Kidney (tissue), 14 donors: ENCODE measurements around the gene DLEU7. TPM values are rescaled to one million over a fixed set of nuclear protein-coding genes. Genes with fewer than 3 reads are reported as not detected.

ENCODE experiments used
- DNase-seq, 5 donors: peaks; one replicate each; pipeline ENCODE4 v3.0.0-alpha.2; 2013 to 2020
- FAIRE-seq: peaks from 2 replicates; lab custom pipeline; 2012; peaks lifted over from hg19 to GRCh38; lab: Jason Lieb, UNC
- H3K27ac ChIP-seq, 2 donors: one replicate each; pipeline ENCODE4 v1.7.0; 2013; ENCODE audit warnings: low read depth in 2 of 2, low read length in 2 of 2, inconsistent platforms in 1 of 2
- H3K27me3 ChIP-seq: one replicate; pipeline ENCODE4 v1.7.1; 2013; ENCODE audit warnings: low read length, inconsistent platforms; ENCODE audit not compliant: control insufficient read depth, insufficient read depth
- H3K36me3 ChIP-seq, 3 donors: one replicate each; pipeline versions ENCODE4 v1.7.0 to v1.7.1; 2013; ENCODE audit warnings: low read length in 3 of 3, control low read depth in 1 of 3, inconsistent platforms in 1 of 3; ENCODE audit not compliant: insufficient read depth in 3 of 3, control insufficient read depth in 2 of 3
- H3K4me1 ChIP-seq, 3 donors: one replicate each; pipeline versions ENCODE4 v1.7.0 to v1.7.1; 2013; ENCODE audit warnings: low read length in 3 of 3, inconsistent platforms in 1 of 3, low read depth in 1 of 3; ENCODE audit not compliant: control insufficient read depth in 2 of 3, insufficient read depth in 2 of 3
- H3K4me3 ChIP-seq, 3 donors: one replicate each; pipeline versions ENCODE4 v1.7.0 to v1.8.1; 2013; ENCODE audit warnings: low read length in 3 of 3, control low read depth in 1 of 3, inconsistent platforms in 1 of 3
- H3K9ac ChIP-seq, 3 donors: one replicate each; pipeline versions ENCODE4 v1.7.0 to v1.7.1; 2013; ENCODE audit warnings: low read length in 3 of 3, control low read depth in 1 of 3, inconsistent platforms in 1 of 3
- H3K9me3 ChIP-seq, 3 donors: one replicate each; pipeline versions ENCODE4 v1.7.0 to v1.7.1; 2013; ENCODE audit warnings: low read length in 3 of 3, control low read depth in 1 of 3, inconsistent platforms in 1 of 3; ENCODE audit not compliant: control insufficient read depth in 2 of 3, insufficient read depth in 1 of 3
- CTCF ChIP-seq: IDR thresholded peaks from 3 replicates; pipeline ENCODE4 v1.5.1; 2012; ENCODE audit warnings: mild to moderate bottlenecking, moderate library complexity, borderline replicate concordance; ENCODE audit not compliant: insufficient read depth; ENCODE audit errors: extremely low read depth
- intact Hi-C: fragments of 100-400 bp; cut with DNase I; formaldehyde crosslinking; loops from one replicate; pipeline ENCODE4 v1.11.1; 2022
- polyA plus RNA-seq: library from polyadenylated mRNA; stranded (reverse); fragments of 350-450 nt; fragmentation: Illumina TruSeq; extraction: RNeasy Lipid Tissue Mini Kit (QIAGEN cat#74804); gene quantifications from one replicate; pipeline ENCODE4 v1.2.3, GENCODE V29; 2014; ENCODE audit warnings: low read depth, low replicate concordance; ENCODE audit not compliant: insufficient read depth
- total RNA-seq: library from RNA; stranded (reverse); fragmentation: NEBNext Ultra II Directional; extraction: Animal tissue kit (Norgen Biotek cat#: 25700); gene quantifications from one replicate; pipeline ENCODE4 v1.2.1, GENCODE V29; 2021
- donor health status: control.
- donor health status: control.
- donor health status: control.
- donor health status: control.
- donor health status: control.
- donor health status: DM: yes; HTN: yes; CAD: no.
- donor health status: Normal renal cell carcinoma (clear cell type).

Gene DLEU7
- total and polyA plus RNA-seq, 2 donors from 2014 or later: 0.28 to 0.75 TPM

- Histone ChIP-seq H3K36me3 (no peaks in the 10 kb centered on the region), H3K9ac (no peak overlapping the region), H3K4me1 (peaks cover 0 to 2% (median 0%) of the 10 kb centered on the region in 3 donors), H3K27ac (no peak overlapping the region), H3K27me3 (no peaks in the 10 kb centered on the region), H3K4me3 (no peak overlapping the region), H3K9me3 (no peaks in the 10 kb centered on the region)
- TF ChIP-seq CTCF: no peak
- DNase-seq: no peak
- FAIRE-seq: no peak
- intact Hi-C loops: no loop called here
Measured at GRCh38 chr13:50846861-50847475, 3.5 kb upstream of the DLEU7 start.

DNA sequence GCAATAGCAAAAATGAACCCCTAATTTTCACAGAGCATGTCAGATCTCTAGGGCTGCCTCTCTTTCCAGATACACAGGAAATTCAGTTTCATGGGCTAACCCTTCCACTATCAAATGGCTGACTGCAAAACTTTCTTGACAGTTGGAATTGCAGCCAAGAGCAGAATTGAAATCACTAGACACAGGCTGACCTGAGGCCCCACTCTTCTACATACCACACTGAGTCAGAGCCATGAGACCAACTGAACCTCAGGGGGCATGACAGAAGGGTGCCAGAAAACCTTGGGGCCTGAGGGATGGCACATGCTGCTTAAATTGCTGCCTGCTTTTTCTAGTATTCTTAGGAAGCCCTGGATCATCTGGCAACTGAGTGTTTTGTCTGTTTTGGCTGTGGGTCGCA lies 1.7 kb upstream of the DLEU7 start:
- Histone ChIP-seq H3K27ac (no peak overlapping the region), H3K4me1 (peaks cover 0 to 2% (median 0%) of the 10 kb centered on the region in 3 donors), H3K9ac (no peak overlapping the region), H3K36me3 (no peaks in the 10 kb centered on the region), H3K4me3 (no peak overlapping the region), H3K9me3 (no peaks in the 10 kb centered on the region), H3K27me3 (no peaks in the 10 kb centered on the region)
- no peak for TF ChIP-seq CTCF
- FAIRE-seq (no peak), DNase-seq (peak in 1 of 5 donors; percentile 17)
- intact Hi-C loops: no loop called here

DNA sequence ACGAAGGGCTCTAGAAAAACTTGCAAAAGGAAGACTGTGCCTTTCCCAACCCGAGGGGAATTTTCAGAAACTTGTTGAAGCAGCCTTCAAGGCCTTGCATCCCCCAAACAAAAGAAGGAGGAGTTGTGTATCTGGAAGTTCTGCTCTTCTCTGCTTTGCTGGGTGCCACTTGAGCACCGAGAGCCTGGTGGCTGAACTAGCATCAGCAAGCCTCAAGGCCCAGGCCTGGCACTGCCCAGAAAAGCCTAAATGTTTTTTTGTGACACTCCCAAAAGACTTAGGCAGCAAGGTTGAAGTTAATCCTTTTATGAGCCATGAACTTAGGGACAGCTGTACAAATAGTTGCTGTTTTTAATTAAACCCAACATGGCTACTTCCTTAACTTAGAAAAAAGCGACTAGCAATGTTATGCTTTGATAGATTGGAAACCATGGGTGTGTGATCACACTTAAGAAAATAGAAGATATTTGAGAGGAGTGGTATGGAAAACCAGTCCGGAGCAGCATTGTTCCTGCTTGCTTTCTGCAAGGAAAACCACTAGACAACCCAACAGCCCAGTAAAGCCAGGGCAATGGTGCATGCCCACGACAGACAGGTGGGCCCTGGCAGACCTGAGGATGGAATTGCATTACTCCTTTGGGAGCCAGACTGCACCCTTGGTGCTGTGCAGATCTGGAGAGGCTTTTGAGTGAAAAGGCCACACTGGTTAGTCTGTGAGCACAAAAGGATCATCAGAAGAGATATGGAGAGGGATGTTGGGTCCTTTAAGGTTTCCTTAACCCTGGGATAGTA lies 788 bp upstream of the DLEU7 start:
- intact Hi-C loops: no loop called here
- Histone ChIP-seq H3K4me3 (peak overlapping the region in 1 of 3 donors; percentile 24), H3K27me3 (no peaks in the 10 kb centered on the region), H3K9me3 (no peaks in the 10 kb centered on the region), H3K9ac (no peak overlapping the region), H3K36me3 (no peaks in the 10 kb centered on the region), H3K4me1 (peaks cover 0 to 2% (median 0%) of the 10 kb centered on the region in 3 donors), H3K27ac (no peak overlapping the region)
- peak in 3 of 5 donors; percentile 11 to 35 (median 25) for DNase-seq
- FAIRE-seq: no peak
- TF ChIP-seq CTCF: no peak
